Astrocyte (in vitro differentiated cells and primary cell): ENCODE data around the gene DNMT3B. TPM values are rescaled to one million over a fixed set of nuclear protein-coding genes. Genes with fewer than 3 reads are reported as not detected.
"Not testable (repeated sequence)": the region's sequence is repeated elsewhere in the genome, so short reads cannot be mapped to it uniquely, and the experiment has no call there.

Experiments
- DNase-seq: peaks from one replicate; pipeline ENCODE4 v3.0.0-alpha.2; 2010; ENCODE audit warnings: low read depth
- FAIRE-seq: peaks from 2 replicates; lab custom pipeline; 2011; peaks lifted over from hg19 to GRCh38; lab: Jason Lieb, UNC
- H2AFZ ChIP-seq: 2 replicates; pipeline ENCODE4 v1.6.0; 2012; ENCODE audit warnings: low read depth, low read length, inconsistent platforms
- H3K27ac ChIP-seq: 2 replicates; pipeline ENCODE4 v1.5.1; 2011; ENCODE audit warnings: low read depth, low read length, inconsistent platforms
- H3K27me3 ChIP-seq: 2 replicates; pipeline ENCODE4 v1.6.0; 2011; ENCODE audit warnings: low read length, inconsistent platforms; ENCODE audit not compliant: insufficient read depth
- H3K36me3 ChIP-seq: 2 replicates; pipeline ENCODE4 v1.5.1; 2011; ENCODE audit warnings: low read length, inconsistent platforms; ENCODE audit not compliant: insufficient read depth
- H3K4me1 ChIP-seq: 2 replicates; pipeline ENCODE4 v1.5.1; 2011; ENCODE audit warnings: low read length, inconsistent platforms; ENCODE audit not compliant: insufficient read depth
- H3K4me2 ChIP-seq: 2 replicates; pipeline ENCODE4 v1.6.0; 2012; ENCODE audit warnings: low read length, inconsistent platforms
- H3K4me3 ChIP-seq: 2 replicates; pipeline ENCODE4 v1.5.1; 2011; ENCODE audit warnings: low read depth, mild to moderate bottlenecking, low read length, inconsistent platforms; ENCODE audit not compliant: insufficient read depth
- H3K79me2 ChIP-seq: 2 replicates; pipeline ENCODE4 v1.6.0; 2012; ENCODE audit warnings: mild to moderate bottlenecking, low read length, inconsistent platforms; ENCODE audit not compliant: insufficient read depth
- H3K9ac ChIP-seq: 2 replicates; pipeline ENCODE4 v1.6.0; 2012; ENCODE audit warnings: mild to moderate bottlenecking, low read length, inconsistent platforms
- H3K9me3 ChIP-seq: 2 replicates; pipeline ENCODE4 v1.5.1; 2012; ENCODE audit warnings: low read depth, mild to moderate bottlenecking, low read length, inconsistent platforms; ENCODE audit not compliant: insufficient read depth
- H4K20me1 ChIP-seq: 2 replicates; pipeline ENCODE4 v1.6.0; 2012; ENCODE audit warnings: low read length, inconsistent platforms; ENCODE audit not compliant: insufficient read depth
- H3K27ac Mint-ChIP-seq: one replicate; pipeline ENCODE4 v1.8.0; 2021; ENCODE audit warnings: mild to moderate bottlenecking, mixed read lengths; ENCODE audit not compliant: unreplicated experiment
- H3K27me3 Mint-ChIP-seq: one replicate; pipeline ENCODE4 v1.8.0; 2021; ENCODE audit warnings: low read depth, mixed read lengths; ENCODE audit not compliant: unreplicated experiment
- H3K36me3 Mint-ChIP-seq: one replicate; pipeline ENCODE4 v1.8.0; 2021; ENCODE audit warnings: low read depth, mixed read lengths; ENCODE audit not compliant: unreplicated experiment
- H3K4me1 Mint-ChIP-seq: one replicate; pipeline ENCODE4 v1.8.0; 2021; ENCODE audit warnings: low read depth, mixed read lengths; ENCODE audit not compliant: unreplicated experiment
- H3K4me3 Mint-ChIP-seq: one replicate; pipeline ENCODE4 v1.8.0; 2021; ENCODE audit warnings: mild to moderate bottlenecking, moderate library complexity, mixed read lengths; ENCODE audit not compliant: unreplicated experiment
- H3K9me3 Mint-ChIP-seq: one replicate; pipeline ENCODE4 v1.8.0; 2021; ENCODE audit warnings: mild to moderate bottlenecking, mixed read lengths; ENCODE audit not compliant: unreplicated experiment
- CTCF ChIP-seq: IDR thresholded peaks from 2 replicates; pipeline ENCODE4 v1.5.1; 2011; ENCODE audit warnings: low read depth, mild to moderate bottlenecking, inconsistent platforms, low read length, moderate library complexity; ENCODE audit not compliant: insufficient read depth
- EZH2 ChIP-seq: IDR thresholded peaks from 2 replicates; pipeline ENCODE4 v1.6.1; 2012; ENCODE audit warnings: mild to moderate bottlenecking, low read length, inconsistent platforms; ENCODE audit not compliant: insufficient read depth
- total RNA-seq: library from RNA; stranded (reverse); gene quantifications from 2 replicates; pipeline ENCODE4 v1.2.1, GENCODE V29; 2021

DNMT3B gene
- total RNA-seq, 1 donor from 2014 or later = 5.0 TPM

- peaks cover 3% of the 10 kb centered on the region for H3K36me3 ChIP-seq
- FAIRE-seq (no peak), DNase-seq (peak; percentile 97)
- H3K27ac ChIP-seq = peak overlapping the region; percentile 63
- H4K20me1 ChIP-seq = peaks cover 7% of the 10 kb centered on the region
- no peaks in the 10 kb centered on the region for H3K27me3 ChIP-seq
- Mint-ChIP-seq H3K9me3 (no peaks in the 10 kb centered on the region), H3K4me1 (peaks cover 22% of the 10 kb centered on the region), H3K27me3 (no peaks in the 10 kb centered on the region), H3K4me3 (no peak overlapping the region), H3K36me3 (peaks cover 3% of the 10 kb centered on the region), H3K27ac (peak overlapping the region; percentile 95)
- peaks cover 24% of the 10 kb centered on the region for H3K4me1 ChIP-seq
- H3K9me3 ChIP-seq = no peaks in the 10 kb centered on the region
- H3K9ac ChIP-seq = peak overlapping the region; percentile 44
- H3K79me2 ChIP-seq = peaks cover 11% of the 10 kb centered on the region
- H2AFZ ChIP-seq = no peak overlapping the region
- no peak overlapping the region for H3K4me3 ChIP-seq
- peak overlapping the region; percentile 57 for H3K4me2 ChIP-seq
- no peak for TF ChIP-seq CTCF
- TF ChIP-seq EZH2 = no peak
Observed at GRCh38 chr20:32727683-32728082, 34.5 kb upstream of the DNMT3B start.

DNA sequence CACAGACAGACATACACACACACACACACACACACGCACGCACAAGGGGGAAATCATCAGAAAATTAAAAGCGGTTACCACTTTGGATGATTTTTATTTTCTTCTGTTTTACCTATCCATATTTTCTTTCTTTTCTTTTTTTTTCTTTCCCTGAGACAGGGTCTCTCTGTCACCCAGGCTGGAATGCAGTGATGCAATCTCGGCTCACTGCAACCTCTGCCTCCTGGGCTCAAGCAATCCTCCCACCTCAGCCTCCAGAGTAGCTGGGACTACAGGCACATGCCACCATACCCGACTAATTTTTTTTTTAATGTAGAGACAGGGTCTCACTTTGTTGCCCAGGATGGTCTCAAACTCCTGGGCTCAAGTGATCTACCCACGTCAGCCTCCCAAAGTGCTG, 33.8 kb upstream of the DNMT3B start:
- H3K9me3 Mint-ChIP-seq, H3K36me3 Mint-ChIP-seq, H3K27me3 Mint-ChIP-seq, H3K4me3 ChIP-seq, H2AFZ ChIP-seq, H4K20me1 ChIP-seq, H3K4me3 Mint-ChIP-seq, FAIRE-seq, DNase-seq, H3K27me3 ChIP-seq, H3K36me3 ChIP-seq, H3K9me3 ChIP-seq: not testable (repeated sequence)
- Mint-ChIP-seq H3K27ac (peak overlapping the region; percentile 95), H3K4me1 (peaks cover 22% of the 10 kb centered on the region)
- Histone ChIP-seq H3K4me1 (peaks cover 24% of the 10 kb centered on the region), H3K79me2 (peaks cover 11% of the 10 kb centered on the region), H3K9ac (peak overlapping the region; percentile 44), H3K4me2 (peak overlapping the region; percentile 57), H3K27ac (peak overlapping the region; percentile 63)

- H3K27ac ChIP-seq, H3K36me3 Mint-ChIP-seq, H3K9me3 ChIP-seq, H3K4me3 ChIP-seq, H3K4me2 ChIP-seq, H3K27me3 Mint-ChIP-seq, H3K36me3 ChIP-seq, H3K9ac ChIP-seq, DNase-seq, H4K20me1 ChIP-seq, FAIRE-seq, H3K9me3 Mint-ChIP-seq, H3K4me3 Mint-ChIP-seq, H2AFZ ChIP-seq, H3K27ac Mint-ChIP-seq, H3K27me3 ChIP-seq: not testable (repeated sequence)
- peaks cover 11% of the 10 kb centered on the region for H3K79me2 ChIP-seq
- peaks cover 22% of the 10 kb centered on the region for H3K4me1 Mint-ChIP-seq
- peaks cover 24% of the 10 kb centered on the region for H3K4me1 ChIP-seq
Observed at GRCh38 chr20:32729334-32729733, 32.9 kb upstream of the DNMT3B start.
